SIG-M5 treated with dmso at 0.1 percent for 504 hours (cell line): ENCODE data around the gene UPF3A.
A peak's percentile ranks its signal among the peaks of the same experiment; 100 is the strongest.
"Not testable (repeated sequence)": the region's sequence is repeated elsewhere in the genome, so short reads cannot be mapped to it uniquely, and the experiment has no call there.

Experiments used
- DNase-seq: peaks from one replicate; lab custom pipeline; 2025; ENCODE audit not compliant: unreplicated experiment; lab: John Stamatoyannopoulos, UW

The UPF3A gene

GRCh38 chr13:114263578-114263977 lies 17.8 kb upstream of the UPF3A start:
- DNase-seq: no peak

- not testable (repeated sequence) for DNase-seq
These were observed 17.1 kb upstream of the UPF3A start for GRCh38 chr13:114264313-114264712.

- DNase-seq: no peak
These were observed 16.4 kb upstream of the UPF3A start for GRCh38 chr13:114264886-114265611.

- no peak for DNase-seq
These were observed 15.2 kb upstream of the UPF3A start for GRCh38 chr13:114266241-114266640.

GRCh38 chr13:114268344-114269280 lies 12.8 kb upstream of the UPF3A start:
- no peak for DNase-seq

- no peak for DNase-seq
These were observed 12.1 kb upstream of the UPF3A start for GRCh38 chr13:114269281-114269770.

- no peak for DNase-seq
These were observed 8.4 kb upstream of the UPF3A start for GRCh38 chr13:114272977-114273376.

- DNase-seq: no peak
These were observed 6.1 kb upstream of the UPF3A start for GRCh38 chr13:114275304-114275703.

- no peak for DNase-seq
These were observed 2.3 kb upstream of the UPF3A start for GRCh38 chr13:114279146-114279545.

- peak; percentile 46 for DNase-seq
These were observed 1.5 kb upstream of the UPF3A start for GRCh38 chr13:114279758-114280355.

GRCh38 chr13:114282041-114282670 lies 755 bp downstream of the UPF3A start:
- DNase-seq: peak; percentile 77

- DNase-seq: peak; percentile 48
These were observed 2.2 kb downstream of the UPF3A start for GRCh38 chr13:114283576-114283975.

- DNase-seq: no peak
These were observed 3.3 kb downstream of the UPF3A start for GRCh38 chr13:114284680-114285079.

GRCh38 chr13:114285166-114285808 lies 3.9 kb downstream of the UPF3A start:
- no peak for DNase-seq

GRCh38 chr13:114286808-114287207 lies 5.4 kb downstream of the UPF3A start:
- DNase-seq: no peak

- DNase-seq: no peak
These were observed 6.8 kb downstream of the UPF3A start for GRCh38 chr13:114288157-114288591.

- DNase-seq: no peak
These were observed 15.0 kb downstream of the UPF3A start for GRCh38 chr13:114296448-114296847.

- DNase-seq: no peak
These were observed 15.5 kb downstream of the UPF3A start for GRCh38 chr13:114296902-114297301.

GRCh38 chr13:114298866-114299265 lies 17.5 kb downstream of the UPF3A start:
- no peak for DNase-seq

GRCh38 chr13:114299604-114300305 lies 18.4 kb downstream of the UPF3A start:
- DNase-seq: no peak
